HEK293 (cell line): Measurements from ENCODE around the gene NAA35.

Source experiments
- YY1 ChIP-seq: fragments of 450-650 bp; formaldehyde crosslinking; IDR thresholded peaks from 2 replicates; pipeline ENCODE4 v1.5.1; 2018; ENCODE audit warnings: missing biosample characterization, missing genetic modification characterization
- ZBTB7A ChIP-seq: fragments of 450-650 bp; formaldehyde crosslinking; IDR thresholded peaks from 2 replicates; pipeline ENCODE4 v1.5.1; 2016; ENCODE audit warnings: low read depth, missing biosample characterization, missing genetic modification characterization
- ZNF274 ChIP-seq, 2 experiments: fragments of 200-500 bp in 1 of 2; fragments of 450-650 bp in 1 of 2; sonication (Bioruptor generic) in 1 of 2; formaldehyde crosslinking in 1 of 2; IDR thresholded peaks; 2 replicates each; pipeline versions ENCODE4 v1.5.1 to v1.6.1; 2014 to 2016; ENCODE audit warnings: borderline replicate concordance in 1 of 2, inconsistent platforms in 1 of 2, low read length in 1 of 2, missing biosample characterization in 1 of 2, missing genetic modification characterization in 1 of 2
- ZNF76 ChIP-seq: fragments of 450-650 bp; formaldehyde crosslinking; IDR thresholded peaks from 2 replicates; pipeline ENCODE4; 2016; ENCODE audit warnings: low read depth, missing biosample characterization, missing genetic modification characterization, borderline replicate concordance
- TF ChIP-seq, protein P1 (sequence below): fragments of 450-650 bp; formaldehyde crosslinking; IDR thresholded peaks from 2 replicates; pipeline ENCODE4 v1.5.1; 2016; ENCODE audit warnings: missing biosample characterization, missing genetic modification characterization

DNA sequence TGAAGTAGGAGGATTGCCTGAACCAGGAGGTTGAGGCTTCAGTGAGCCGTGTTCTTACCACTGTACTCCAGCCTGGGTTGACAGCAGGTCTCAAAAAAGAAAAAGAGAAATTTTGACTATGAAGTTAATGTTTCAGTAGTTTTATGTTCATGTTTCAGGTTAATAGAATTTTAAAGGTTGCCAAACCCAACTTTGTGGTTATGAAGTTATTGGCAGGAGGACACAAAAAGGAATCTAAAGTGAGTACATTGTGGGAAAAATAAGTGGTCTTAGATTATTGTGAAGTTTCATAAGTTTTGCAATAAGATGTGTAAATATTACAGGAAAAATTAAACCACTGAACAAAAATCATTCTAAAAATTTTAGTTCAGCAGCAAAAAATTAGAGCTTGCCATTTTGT, 79.8 kb downstream of the NAA35 start:
- TF ChIP-seq, protein P1, sequence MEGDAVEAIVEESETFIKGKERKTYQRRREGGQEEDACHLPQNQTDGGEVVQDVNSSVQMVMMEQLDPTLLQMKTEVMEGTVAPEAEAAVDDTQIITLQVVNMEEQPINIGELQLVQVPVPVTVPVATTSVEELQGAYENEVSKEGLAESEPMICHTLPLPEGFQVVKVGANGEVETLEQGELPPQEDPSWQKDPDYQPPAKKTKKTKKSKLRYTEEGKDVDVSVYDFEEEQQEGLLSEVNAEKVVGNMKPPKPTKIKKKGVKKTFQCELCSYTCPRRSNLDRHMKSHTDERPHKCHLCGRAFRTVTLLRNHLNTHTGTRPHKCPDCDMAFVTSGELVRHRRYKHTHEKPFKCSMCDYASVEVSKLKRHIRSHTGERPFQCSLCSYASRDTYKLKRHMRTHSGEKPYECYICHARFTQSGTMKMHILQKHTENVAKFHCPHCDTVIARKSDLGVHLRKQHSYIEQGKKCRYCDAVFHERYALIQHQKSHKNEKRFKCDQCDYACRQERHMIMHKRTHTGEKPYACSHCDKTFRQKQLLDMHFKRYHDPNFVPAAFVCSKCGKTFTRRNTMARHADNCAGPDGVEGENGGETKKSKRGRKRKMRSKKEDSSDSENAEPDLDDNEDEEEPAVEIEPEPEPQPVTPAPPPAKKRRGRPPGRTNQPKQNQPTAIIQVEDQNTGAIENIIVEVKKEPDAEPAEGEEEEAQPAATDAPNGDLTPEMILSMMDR = no peak
- TF ChIP-seq ZBTB7A (tag by site-specific recombination) (no peak), YY1 (tag by site-specific recombination) (no peak), ZNF76 (no peak), ZNF274 (IDR thresholded peaks at IDR 0.05; ENCODE audit: low read length) (no peak), ZNF274 (tag by site-specific recombination; IDR thresholded peaks at IDR 0.05; ENCODE audit: borderline replicate concordance) (no peak)
